Transverse colon (tissue), 4 donors: ENCODE data around the gene LHX2. TPM values are rescaled to one million over a fixed set of nuclear protein-coding genes. Genes with fewer than 3 reads are reported as not detected.
"Not testable (repeated sequence)": the region's sequence is repeated elsewhere in the genome, so short reads cannot be mapped to it uniquely, and the experiment has no call there.

Source experiments
- DNase-seq: peaks from one replicate; pipeline ENCODE4 v3.0.0-alpha.2; 2019
- H3K27ac ChIP-seq, 4 donors: fragments of 200-600 bp; sonication (generic); 2 replicates each; pipeline ENCODE4 v1.5.1; 2016 to 2018; ENCODE audit warnings: inconsistent platforms in 4 of 4
- H3K27me3 ChIP-seq: fragments of 200-600 bp; sonication (generic); 2 replicates; pipeline ENCODE4 v1.5.1; 2017; ENCODE audit warnings: inconsistent platforms
- H3K36me3 ChIP-seq, 4 donors: fragments of 200-600 bp; sonication (generic); 2 replicates each; pipeline ENCODE4 v1.5.1; 2017 to 2019; ENCODE audit warnings: inconsistent platforms in 4 of 4
- H3K4me1 ChIP-seq, 4 donors: fragments of 200-600 bp; sonication (generic); 2 replicates each; pipeline ENCODE4 v1.5.1; 2017 to 2020; ENCODE audit warnings: inconsistent platforms in 4 of 4
- H3K4me3 ChIP-seq, 4 donors: fragments of 200-600 bp; sonication (generic); 1 replicate in 1 of 4; 2 replicates in 3 of 4; pipeline versions ENCODE4 v1.5.1 to v1.6.1; 2017 to 2019; ENCODE audit warnings: inconsistent platforms in 4 of 4
- H3K9me3 ChIP-seq, 2 donors: fragments of 200-600 bp; sonication (generic); 2 replicates each; pipeline ENCODE4 v1.5.1; 2017 to 2019; ENCODE audit warnings: inconsistent platforms in 2 of 2
- CTCF ChIP-seq, 5 experiments: fragments of 200-600 bp in 3 of 5; fragments of 450-650 bp in 2 of 5; sonication (generic) in 3 of 5; IDR thresholded peaks; 1 replicate in 2 of 5; 2 replicates in 3 of 5; pipeline ENCODE4 v1.5.1; 2016 to 2017; ENCODE audit warnings: antibody characterized with exemption in 5 of 5, inconsistent platforms in 3 of 5, mild to moderate bottlenecking in 2 of 5, moderate library complexity in 1 of 5
- EP300 ChIP-seq: sonication (generic); formaldehyde crosslinking; IDR thresholded peaks from one replicate; pipeline ENCODE4 v1.6.1; 2017; ENCODE audit warnings: antibody characterized with exemption, low read depth
- POLR2A ChIP-seq: fragments of 450-650 bp; IDR thresholded peaks from one replicate; pipeline ENCODE4 v1.6.1; 2016; ENCODE audit warnings: antibody characterized with exemption, mild to moderate bottlenecking, moderate library complexity
- POLR2AphosphoS5 ChIP-seq, 3 donors: sonication (generic); formaldehyde crosslinking; IDR thresholded peaks; one replicate each; pipeline ENCODE4 v1.6.1; 2016; ENCODE audit warnings: antibody characterized with exemption in 3 of 3
- WGBS, 2 donors: methylation state at CpG; one replicate each; pipeline ENCODE4 v1.1.5; 2018; ENCODE audit warnings: low coverage in 1 of 2; 5-methylcytosine and 5-hydroxymethylcytosine counted together
- in situ Hi-C, 4 donors: fragments of 200-750 bp; cut with MboI; loops; one replicate each; pipeline versions ENCODE4 v1.15.0 to v1.15.1; 2017; ENCODE audit warnings: low sequenced_read_pairs in 3 of 4, low pct_ligation_motif_present in 1 of 4, low pct_unique_long_range_greater_than_20kb in 1 of 4
- intact Hi-C: fragments of 100-400 bp; cut with DNase I; formaldehyde crosslinking; loops from one replicate; pipeline ENCODE4 v1.15.1; 2023; ENCODE audit warnings: low total_unique reads
- total RNA-seq, 4 donors: library from RNA; depleted of rRNA; stranded (reverse); fragments of >200 nt; gene quantifications; one replicate each; pipeline ENCODE4 v1.1.0, GENCODE V29; 2016

LHX2 gene
- total RNA-seq, 4 donors from 2014 or later: not detected

- intact Hi-C loops (no loop called here), in situ Hi-C loops (no loop called here)
- H3K4me1 ChIP-seq: no peaks in the 10 kb centered on the region
- no peaks in the 10 kb centered on the region for H3K9me3 ChIP-seq
- DNase-seq: no peak
- 81% methylated on average over 4 of the region's 4 CpGs; no CpG with 5 or more reads in 1 of the 2 donors for WGBS, 2 donors
- no peak overlapping the region for H3K4me3 ChIP-seq
- no peak overlapping the region for H3K27ac ChIP-seq
- TF ChIP-seq POLR2AphosphoS5 (IDR thresholded peaks at IDR 0.05) (no peak), POLR2A (no peak), CTCF (IDR thresholded peaks at IDR 0.05) (no peak), EP300 (no peak)
- H3K36me3 ChIP-seq: no peaks in the 10 kb centered on the region
- H3K27me3 ChIP-seq: peaks cover 52% of the 10 kb centered on the region
These were observed 25.7 kb upstream of the LHX2 start for GRCh38 chr9:123985869-123986268.

DNA sequence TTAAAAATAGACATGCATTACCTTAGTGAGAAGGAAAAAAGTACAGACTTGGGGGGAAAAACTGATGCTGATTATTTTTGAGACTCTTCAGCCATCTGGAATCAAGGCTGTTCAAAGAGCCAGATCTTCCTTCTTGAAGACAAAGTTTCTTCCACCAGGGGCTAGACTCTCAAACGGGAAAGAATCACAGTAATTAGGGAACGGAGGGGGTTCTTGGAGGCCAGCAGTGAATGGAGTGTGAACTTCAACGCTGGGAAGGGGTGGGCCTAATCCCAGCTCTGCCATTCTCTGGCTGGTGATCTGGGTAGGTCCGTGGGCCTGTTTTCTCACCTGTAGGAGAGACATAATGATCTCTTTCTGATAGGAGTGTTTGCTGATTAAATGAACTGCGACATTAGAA is 21.1 kb upstream of the LHX2 start:
- DNase-seq: no peak
- H3K4me1 ChIP-seq: no peaks in the 10 kb centered on the region
- H3K27me3 ChIP-seq: peaks cover 51% of the 10 kb centered on the region
- no peaks in the 10 kb centered on the region for H3K36me3 ChIP-seq
- intact Hi-C loops (no loop called here), in situ Hi-C loops (no loop called here)
- WGBS, 2 donors: 44 to 50% methylated on average over 3 to 5 of the region's 5 CpGs
- TF ChIP-seq POLR2AphosphoS5 (IDR thresholded peaks at IDR 0.05) (no peak), CTCF (IDR thresholded peaks at IDR 0.05) (no peak), EP300 (no peak), POLR2A (no peak)
- H3K27ac ChIP-seq: no peak overlapping the region
- H3K9me3 ChIP-seq: no peaks in the 10 kb centered on the region
- no peak overlapping the region for H3K4me3 ChIP-seq

GRCh38 chr9:123992679-123993078 is 18.9 kb upstream of the LHX2 start:
- in situ Hi-C loops, intact Hi-C loops, H3K9me3 ChIP-seq, DNase-seq, H3K36me3 ChIP-seq, H3K4me3 ChIP-seq, H3K27ac ChIP-seq: not testable (repeated sequence)
- WGBS, 2 donors: 68% methylated on average over 12 of the region's 16 CpGs; no CpG with 5 or more reads in 1 of the 2 donors
- Histone ChIP-seq H3K27me3 (peaks cover 58% of the 10 kb centered on the region), H3K4me1 (peaks cover 0 to 13% (median 5%) of the 10 kb centered on the region in 4 donors)

- Histone ChIP-seq H3K9me3 (no peaks in the 10 kb centered on the region), H3K4me3 (no peak overlapping the region), H3K27me3 (peaks cover 81% of the 10 kb centered on the region), H3K36me3 (no peaks in the 10 kb centered on the region), H3K4me1 (peaks cover 0 to 29% (median 16%) of the 10 kb centered on the region in 4 donors), H3K27ac (no peak overlapping the region)
- intact Hi-C loops (loop anchor here (5.0 kb wide), 1 partner anchor 270 kb away; no protein-coding TSS in a partner anchor), in situ Hi-C loops (no loop called here)
- no peak for DNase-seq
- TF ChIP-seq EP300 (no peak), CTCF (IDR thresholded peaks at IDR 0.05) (no peak), POLR2AphosphoS5 (IDR thresholded peaks at IDR 0.05) (no peak), POLR2A (no peak)
- 3 to 13% methylated on average over 8 to 21 of the region's 23 CpGs for WGBS, 2 donors
These were observed 14.7 kb upstream of the LHX2 start for GRCh38 chr9:123996731-123997421.
